Epithelial cell of prostate (primary cell): ENCODE results near the gene SNAP23.
"Not testable (repeated sequence)": the region's sequence is repeated elsewhere in the genome, so short reads cannot be mapped to it uniquely, and the experiment has no call there.

Source experiments
- DNase-seq: peaks from one replicate; pipeline ENCODE4 v3.0.0-alpha.2; 2011; ENCODE audit warnings: low read depth, low spot score
- H3K27ac ChIP-seq: fragments of 450-650 bp; 2 replicates; pipeline ENCODE4 v1.5.1; 2017; ENCODE audit warnings: mild to moderate bottlenecking

Gene SNAP23

DNA sequence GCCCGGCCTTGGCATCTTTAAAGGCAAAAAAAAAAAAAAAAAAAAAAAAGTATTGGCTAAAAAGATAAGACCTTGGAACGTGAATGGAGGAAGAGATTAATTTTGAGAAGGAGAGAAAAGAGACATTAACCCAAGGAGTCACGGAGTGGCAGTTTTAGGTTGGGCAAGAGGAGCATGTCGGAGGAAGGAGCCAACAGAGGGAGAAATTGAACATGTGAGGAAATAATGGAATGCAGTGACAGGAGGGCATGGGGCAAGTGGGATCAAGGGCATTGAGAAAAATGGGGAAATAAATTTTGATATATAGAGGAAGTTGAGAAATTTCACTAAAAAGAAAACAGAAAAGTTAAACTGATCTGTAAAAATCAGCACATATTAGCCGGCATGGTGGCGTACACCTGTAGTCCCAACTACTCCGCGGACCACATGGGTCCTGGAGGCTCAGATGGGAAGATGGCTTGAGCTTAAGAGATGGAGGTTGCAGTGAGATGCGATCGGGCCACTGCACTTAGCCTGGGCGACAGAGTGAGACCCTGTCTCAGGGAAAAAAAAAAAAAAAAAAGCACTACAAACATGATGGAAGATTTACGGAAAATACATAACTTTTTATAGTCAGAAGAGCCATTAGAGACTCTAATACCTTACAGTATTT is 54.4 kb downstream of the SNAP23 start:
- no peak for DNase-seq
- no peak overlapping the region for H3K27ac ChIP-seq

DNA sequence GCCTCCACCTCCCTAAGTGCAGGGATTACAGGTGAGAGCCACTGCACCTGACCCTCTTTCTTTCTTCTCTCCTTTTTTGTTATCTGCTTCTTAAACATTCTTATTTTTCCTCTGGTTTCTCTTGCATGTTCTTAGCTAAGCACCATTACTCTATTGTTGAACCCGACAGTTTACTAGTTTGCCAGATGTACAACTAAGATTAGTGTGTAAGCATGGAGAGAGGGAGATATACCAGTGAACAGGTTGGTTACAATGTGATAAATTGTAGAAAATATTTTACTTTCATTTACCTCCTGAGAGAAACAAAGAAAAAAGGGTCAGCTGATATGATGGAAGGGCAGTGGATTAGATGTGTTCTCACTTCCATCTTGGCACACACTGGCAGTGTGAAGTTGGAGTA is 58.1 kb downstream of the SNAP23 start:
- no peak overlapping the region for H3K27ac ChIP-seq
- no peak for DNase-seq

DNA sequence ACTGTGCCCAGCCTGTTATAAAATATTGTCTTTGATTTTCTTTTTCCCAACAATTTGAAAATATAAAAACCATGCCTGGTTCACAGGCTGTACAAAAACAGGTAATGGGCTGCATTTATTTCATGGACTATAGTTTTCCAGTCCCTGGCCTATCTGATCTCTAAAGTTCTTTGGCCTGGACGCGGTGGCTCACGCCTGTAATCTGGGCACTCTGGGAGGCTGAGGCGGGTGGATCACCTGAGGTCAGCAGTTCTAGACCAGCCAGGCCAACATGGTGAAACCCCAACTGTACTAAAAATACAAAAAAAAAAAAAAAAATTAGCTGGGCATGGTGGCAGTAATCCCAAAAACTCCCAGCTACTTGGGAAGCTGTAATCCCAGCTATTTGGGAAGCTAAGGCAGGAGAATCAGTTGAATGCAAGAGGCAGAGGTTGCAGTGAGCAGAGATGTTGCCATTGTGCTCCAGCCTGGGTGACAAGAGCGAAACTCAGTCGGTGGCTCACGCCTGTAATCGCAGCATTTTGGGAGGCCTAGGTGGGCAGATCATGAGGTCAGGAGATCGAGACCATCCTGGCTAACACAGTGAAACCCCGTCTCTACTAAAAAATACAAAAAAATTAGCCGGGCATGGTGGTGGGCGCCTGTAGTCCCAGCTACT is 61.2 kb downstream of the SNAP23 start:
- not testable (repeated sequence) for DNase-seq, H3K27ac ChIP-seq

DNA sequence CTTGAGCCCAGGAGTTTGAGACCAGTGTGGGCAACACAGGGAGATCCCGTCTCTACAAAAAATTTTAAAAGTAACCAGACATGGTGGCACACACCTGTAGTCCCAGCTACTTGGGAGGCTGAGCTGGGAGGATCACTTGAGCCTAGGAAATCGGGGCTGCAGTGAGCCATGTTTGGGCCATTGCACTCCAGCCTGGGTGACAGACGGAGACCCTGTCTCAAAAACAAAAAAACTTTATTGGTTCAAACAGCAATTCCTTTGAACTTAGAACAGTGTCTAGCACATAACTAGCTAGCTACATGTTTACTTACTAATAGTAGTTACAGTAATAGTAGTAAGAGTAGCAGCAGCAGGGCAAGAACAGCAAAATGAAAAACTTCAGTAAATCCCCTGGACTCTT is 63.3 kb downstream of the SNAP23 start:
- H3K27ac ChIP-seq: no peak overlapping the region
- no peak for DNase-seq

DNA sequence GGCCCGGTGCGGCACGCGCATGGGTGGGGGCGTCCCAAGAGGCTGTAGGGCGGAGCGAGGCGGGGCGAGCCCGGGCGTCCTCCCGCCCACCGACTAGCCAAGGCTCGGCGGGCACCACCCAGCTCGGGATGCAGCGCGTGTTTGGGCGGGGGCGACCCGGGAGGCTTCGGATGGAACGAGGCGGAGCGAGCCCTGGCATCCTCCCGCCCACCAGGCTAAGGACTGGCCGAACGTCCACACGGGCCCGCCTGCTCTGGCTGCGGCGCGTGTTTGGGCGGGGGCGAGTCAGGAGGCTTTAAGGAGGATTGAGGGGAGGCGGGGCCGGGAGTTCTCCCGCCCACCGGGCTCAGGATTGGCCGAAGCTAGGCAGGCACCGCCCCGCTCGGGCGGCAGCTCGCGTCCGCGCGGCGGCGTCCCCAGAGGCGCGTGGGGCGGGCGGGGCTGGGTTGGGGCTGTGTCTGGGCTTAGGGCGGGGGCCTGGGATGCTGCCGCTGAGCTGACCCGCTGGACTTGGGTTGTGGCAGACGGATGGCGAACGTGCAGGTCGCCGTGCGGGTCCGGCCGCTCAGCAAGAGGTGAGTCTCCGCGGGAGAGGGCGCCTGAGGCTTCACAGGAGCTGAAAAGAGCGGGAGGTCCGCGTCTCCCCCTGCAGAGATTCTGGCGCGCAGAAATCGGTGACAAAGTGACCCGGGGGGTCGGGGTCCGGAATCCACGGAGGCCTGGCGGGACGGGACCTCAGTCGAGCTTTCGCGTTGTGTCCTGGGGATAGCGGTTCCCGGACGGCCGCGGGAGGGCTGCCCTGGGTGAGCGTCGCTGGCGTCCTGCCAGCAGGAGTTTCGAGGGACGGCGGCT is 80.0 kb downstream of the SNAP23 start, which contains the start of gene STARD9:
STARD9 (plus strand) TSS at position 419 of the 852 bp plus-strand sequence; CDS start at position 529, 110 bp downstream.
- DNase-seq: peak; percentile 81
- H3K27ac ChIP-seq: no peak within 1 kb of the TSS

DNA sequence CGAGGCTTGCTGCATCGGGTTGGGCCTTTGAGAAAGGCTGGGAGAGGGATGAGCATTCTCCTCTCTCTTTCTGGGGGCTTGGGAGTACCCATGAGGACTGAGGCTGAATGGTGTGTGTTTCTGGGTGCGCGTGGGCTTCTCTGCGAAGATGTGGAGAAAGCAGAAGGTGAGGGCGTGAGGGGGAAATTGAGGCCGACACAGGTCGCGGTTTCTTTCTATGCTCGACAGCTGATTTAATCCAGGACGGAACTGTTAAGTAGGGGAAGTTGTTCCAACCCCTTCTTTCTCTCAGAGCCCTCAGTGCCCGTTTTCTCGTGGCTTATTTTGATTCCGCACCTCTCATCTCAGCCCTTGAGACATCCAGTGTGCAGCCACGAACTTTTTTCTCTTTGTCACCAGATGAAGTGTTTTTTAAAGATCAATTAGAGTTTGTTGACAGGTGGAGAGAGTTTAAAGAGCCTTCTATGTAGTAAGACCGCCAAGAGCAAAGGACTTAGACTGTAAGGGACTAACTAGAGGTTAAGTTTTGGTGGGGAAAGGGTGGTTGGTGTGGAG is 80.7 kb downstream of the SNAP23 start:
- DNase-seq: no peak
- no peak overlapping the region for H3K27ac ChIP-seq

DNA sequence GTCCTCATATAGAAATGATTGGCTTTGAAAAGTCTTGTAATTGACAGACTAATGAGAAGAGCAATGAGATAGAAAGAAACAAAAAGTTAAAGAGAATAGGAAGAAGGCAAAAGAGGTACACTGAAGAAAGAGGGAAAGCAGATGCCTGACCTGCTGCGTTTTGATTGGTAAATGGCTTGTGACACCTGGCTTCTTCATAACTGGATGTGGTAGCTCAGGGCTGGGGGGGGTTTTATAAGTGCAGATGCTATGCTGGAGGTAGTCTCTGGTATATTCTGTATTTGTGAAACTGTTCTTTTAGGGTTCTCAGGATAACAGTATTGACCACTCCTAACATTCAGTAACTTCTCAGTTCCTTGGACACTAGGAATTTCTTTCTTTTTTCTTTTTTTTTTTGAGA is 81.3 kb downstream of the SNAP23 start:
- DNase-seq: no peak
- H3K27ac ChIP-seq: no peak overlapping the region

DNA sequence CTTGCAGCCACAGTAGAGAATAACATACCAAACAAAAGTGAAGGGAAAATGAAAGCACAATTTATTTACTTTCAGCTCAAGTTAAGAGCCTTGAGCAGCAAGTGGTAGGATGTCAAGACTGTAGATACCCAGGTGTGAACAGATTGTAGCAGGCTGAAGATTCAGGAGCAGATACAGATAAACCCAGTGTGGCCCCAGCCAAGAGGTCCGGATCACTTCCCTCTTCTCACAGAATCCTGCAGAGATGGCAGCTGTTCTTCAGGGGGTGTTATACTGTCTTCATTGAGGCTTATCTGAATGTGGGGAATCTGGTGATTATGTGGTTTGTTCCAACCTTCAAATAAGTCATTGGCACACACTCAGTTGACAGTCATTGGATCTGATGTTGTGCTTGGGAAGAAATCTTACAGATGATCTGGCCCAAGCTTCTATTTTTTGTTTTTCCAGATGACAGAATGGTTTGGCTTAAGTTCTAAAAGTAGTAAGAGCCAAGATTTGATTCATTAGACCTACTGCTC is 82.1 kb downstream of the SNAP23 start:
- DNase-seq: no peak
- no peak overlapping the region for H3K27ac ChIP-seq

DNA sequence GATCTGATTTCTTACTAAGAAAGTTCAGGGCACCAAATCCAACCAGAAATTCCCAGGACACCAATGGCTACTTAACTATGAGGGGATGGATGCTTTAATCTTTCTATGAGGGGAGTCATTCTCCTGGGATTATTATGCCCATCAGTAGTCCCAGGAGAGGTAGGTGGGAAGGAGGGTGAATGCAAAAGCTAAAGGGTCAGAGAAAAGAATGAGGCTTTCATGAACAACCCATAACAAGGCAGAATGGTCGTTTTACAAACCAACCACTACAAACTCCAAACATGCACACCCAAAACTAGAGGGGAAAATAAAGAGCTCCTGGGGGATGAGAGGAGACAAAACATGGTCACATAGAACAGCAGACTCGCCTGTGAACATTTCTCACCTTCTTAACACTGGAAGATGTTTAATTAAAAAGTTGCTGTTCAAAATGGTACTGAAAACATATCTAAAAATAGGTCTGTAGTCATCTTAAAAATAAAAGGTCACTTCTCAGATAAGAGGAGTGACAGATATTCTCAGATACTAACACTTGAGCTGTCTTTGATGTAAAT is 83.6 kb downstream of the SNAP23 start:
- H3K27ac ChIP-seq: no peak overlapping the region
- DNase-seq: no peak

DNA sequence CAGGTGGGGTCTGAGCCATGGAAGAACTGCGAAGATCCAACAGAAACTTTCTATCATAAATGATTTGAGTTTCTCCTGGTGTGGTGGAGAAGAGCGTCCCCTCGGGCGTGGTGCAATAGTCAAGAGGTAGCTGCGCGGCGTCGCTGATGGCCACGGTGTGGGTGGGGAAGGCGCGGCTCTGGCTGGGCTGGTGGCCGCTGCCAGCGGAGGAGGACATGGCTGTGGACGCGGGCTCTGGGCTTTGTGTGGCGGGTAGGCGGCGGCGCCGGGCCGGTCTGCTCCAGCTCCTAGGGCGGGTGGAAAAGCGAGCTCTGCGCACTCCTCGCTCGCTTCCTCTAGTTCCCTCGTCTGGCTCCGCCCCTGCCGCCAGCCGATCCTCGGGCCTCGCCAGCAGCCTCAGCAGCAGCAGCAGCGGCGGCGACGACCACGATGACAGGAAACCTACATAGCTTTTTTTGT is 85.9 kb downstream of the SNAP23 start:
- H3K27ac ChIP-seq: no peak overlapping the region
- DNase-seq: no peak
